SH-SY5Y (cell line): ENCODE data around the gene GNG4.

Experiments used
- GATA2 ChIP-seq: IDR thresholded peaks from 2 replicates; pipeline ENCODE4 v1.6.1; 2011; ENCODE audit warnings: mild to moderate bottlenecking, low read depth, low read length
- GATA3 ChIP-seq: IDR thresholded peaks from 2 replicates; pipeline ENCODE4 v1.6.1; 2011; ENCODE audit warnings: low read depth, mild to moderate bottlenecking, low read length, moderate library complexity

DNA sequence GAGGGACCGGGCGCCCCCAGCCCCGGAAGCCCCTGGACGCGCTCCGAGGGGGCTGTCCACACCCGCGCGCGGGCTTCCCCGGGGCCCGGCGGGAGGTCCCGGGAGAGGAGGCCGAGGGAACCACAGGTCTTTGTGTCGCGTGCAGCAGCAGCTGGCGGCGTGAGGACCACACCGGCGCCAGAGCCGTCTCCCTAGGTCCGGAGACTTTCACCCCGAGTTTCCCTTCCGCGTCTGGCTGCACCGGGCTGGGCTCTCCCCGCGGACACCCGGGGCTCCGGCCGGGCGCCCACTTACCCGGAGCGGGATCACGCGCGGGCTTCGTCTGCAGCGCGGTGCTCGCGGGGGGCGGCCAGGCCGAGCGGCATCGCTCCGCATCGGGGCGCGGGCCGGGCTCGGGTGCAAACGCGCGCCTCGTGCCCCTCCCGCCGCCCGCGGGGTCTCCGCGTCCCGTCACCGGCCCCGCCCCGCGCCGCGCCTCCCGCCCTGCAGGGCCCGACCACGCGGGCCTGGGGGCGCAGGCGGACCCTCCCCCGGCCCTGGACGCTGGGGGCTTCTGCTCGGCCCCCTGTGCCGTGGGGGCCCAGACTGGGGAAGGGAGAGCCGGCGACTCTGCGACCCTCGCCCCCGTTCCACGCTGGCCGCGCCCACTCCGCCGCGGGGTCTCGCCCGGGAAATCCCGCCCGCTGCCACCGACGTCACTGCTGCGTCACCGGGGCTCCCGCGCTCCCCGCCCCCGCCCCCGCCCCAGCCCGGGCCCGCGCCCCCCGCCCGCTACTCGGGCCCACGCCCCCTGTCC lies at the start of gene GNG4:
- TF ChIP-seq GATA3, result no peak
- TF ChIP-seq GATA2, result no peak
